HepG2 (cell line): ENCODE data around the gene EPM2A.

Experiments used
- CBX5 ChIP-seq: sonication (generic); formaldehyde crosslinking; IDR thresholded peaks from 2 replicates; pipeline ENCODE4 v1.4.0; 2020; ENCODE audit warnings: missing genetic modification reagents, borderline replicate concordance
- CERS6 ChIP-seq: sonication (generic); formaldehyde crosslinking; IDR thresholded peaks from 2 replicates; pipeline ENCODE4 v1.5.0; 2020; ENCODE audit warnings: missing genetic modification reagents
- KIAA2018 ChIP-seq: sonication (generic); formaldehyde crosslinking; IDR thresholded peaks from 2 replicates; pipeline ENCODE4 v1.5.0; 2020; ENCODE audit warnings: mild to moderate bottlenecking, missing genetic modification reagents, borderline replicate concordance
- MAF1 ChIP-seq: sonication (generic); formaldehyde crosslinking; IDR thresholded peaks from 2 replicates; pipeline ENCODE4 v1.5.0; 2020; ENCODE audit warnings: missing genetic modification reagents, borderline replicate concordance
- NFIC ChIP-seq: IDR thresholded peaks from 2 replicates; pipeline ENCODE4 v1.6.1; 2012; ENCODE audit warnings: mild to moderate bottlenecking, low read length, inconsistent platforms
- NR2F1 ChIP-seq, 2 experiments: fragments of 450-650 bp in 1 of 2; formaldehyde crosslinking in 1 of 2; IDR thresholded peaks; 2 replicates each; pipeline versions ENCODE4 v1.5.0 to v1.6.1; 2016 to 2020; ENCODE audit warnings: mild to moderate bottlenecking in 1 of 2, missing compliant biosample characterization in 1 of 2, missing genetic modification reagents in 1 of 2, moderate library complexity in 1 of 2
- PATZ1 ChIP-seq: sonication (generic); formaldehyde crosslinking; IDR thresholded peaks from 2 replicates; pipeline ENCODE4 v1.4.0; 2020; ENCODE audit warnings: missing genetic modification reagents
- POLR2A ChIP-seq, 2 experiments: IDR thresholded peaks; 2 replicates each; pipeline ENCODE4 v1.6.1; 2011; ENCODE audit warnings: low read depth in 2 of 2, low read length in 2 of 2, mild to moderate bottlenecking in 1 of 2, moderate library complexity in 1 of 2; ENCODE audit not compliant: insufficient read depth in 1 of 2
- RAD51 ChIP-seq: fragments of 450-650 bp; IDR thresholded peaks from 2 replicates; pipeline ENCODE4 v1.6.1; 2016; ENCODE audit warnings: borderline replicate concordance
- RBFOX2 ChIP-seq: fragments of 200-400 bp; formaldehyde crosslinking; IDR thresholded peaks from 2 replicates; pipeline ENCODE4 v1.6.1; 2017; ENCODE audit warnings: low read depth, mild to moderate bottlenecking, low read length
- RXRB ChIP-seq: IDR thresholded peaks from 2 replicates; pipeline ENCODE4 v1.6.1; 2016; ENCODE audit warnings: borderline replicate concordance, missing genetic modification reagents, missing compliant biosample characterization
- TCF7L2 ChIP-seq: IDR thresholded peaks from 2 replicates; pipeline ENCODE4 v1.6.1; 2011; ENCODE audit warnings: mild to moderate bottlenecking, low read depth, low read length, moderate library complexity
- ZNF331 ChIP-seq: sonication (generic); formaldehyde crosslinking; IDR thresholded peaks from 2 replicates; pipeline ENCODE4 v1.4.0; 2020; ENCODE audit warnings: missing genetic modification reagents

GRCh38 chr6:145725570-145725969, 9.8 kb downstream of the EPM2A start:
- TF ChIP-seq KIAA2018 (CRISPR knock-in tag) (no peak), CBX5 (CRISPR knock-in tag) (no peak), NFIC (no peak), RBFOX2 (no peak), MAF1 (no peak), RAD51 (no peak), RXRB (CRISPR knock-in tag) (no peak), POLR2A (IDR thresholded peaks at IDR 0.05; ENCODE audit: insufficient read depth in 1 of 2, low read depth in 2 of 2, low read length in 2 of 2) (no peak), NR2F1 (CRISPR knock-in tag; IDR thresholded peaks at IDR 0.05) (no peak), PATZ1 (CRISPR knock-in tag) (no peak), TCF7L2 (no peak), ZNF331 (CRISPR knock-in tag) (no peak), CERS6 (CRISPR knock-in tag) (no peak)
